ENCODE data around the gene ENTHD1.

ENTHD1 gene

DNA sequence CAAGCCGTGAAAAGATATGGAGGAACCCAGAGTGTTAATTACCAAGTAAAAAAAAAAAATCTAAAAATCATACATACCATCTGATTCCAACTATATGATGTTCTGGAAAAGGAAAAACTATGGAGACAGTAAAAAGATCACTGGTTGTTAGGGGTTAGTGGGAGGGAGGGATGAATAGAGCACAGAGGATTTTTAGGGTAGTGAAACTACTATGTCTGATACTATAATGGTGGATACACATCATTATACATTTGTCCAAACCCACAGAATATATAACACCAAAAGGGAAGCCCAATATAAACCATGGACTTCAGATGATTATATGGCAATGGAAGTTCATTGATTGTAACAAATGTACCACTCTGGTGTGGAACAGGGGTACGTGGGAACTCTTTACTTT is 74.1 kb downstream of the ENTHD1 start:
- Histone ChIP-seq H3K36me3 (ENCODE audit: insufficient read depth, low read length) (no peaks in the 10 kb centered on the region), H3K27ac (ENCODE audit: low read depth, low read length, poor library complexity, severe bottlenecking) (no peak overlapping the region), H3K9me3 (ENCODE audit: low read length) (no peaks in the 10 kb centered on the region), H4K20me1 (ENCODE audit: insufficient read depth, low read length) (no peaks in the 10 kb centered on the region), H3K4me3 (ENCODE audit: low read depth, low read length, poor library complexity, severe bottlenecking) (no peak overlapping the region), H3K4me1 (ENCODE audit: insufficient read depth, low read length, severe bottlenecking) (no peaks in the 10 kb centered on the region), H3K79me2 (ENCODE audit: insufficient read depth, low read length) (no peaks in the 10 kb centered on the region), H3K4me2 (ENCODE audit: low read length) (no peak overlapping the region), H3F3A (ENCODE audit: insufficient read depth, low read length) (no peaks in the 10 kb centered on the region), H3K27me3 (ENCODE audit: insufficient read depth, low read length) (no peaks in the 10 kb centered on the region), H3K9ac (ENCODE audit: low read length) (no peak overlapping the region), H2AFZ (ENCODE audit: low read length) (no peak overlapping the region), H3K9me2 (ENCODE audit: low read depth, low read length) (no peaks in the 10 kb centered on the region)
- TF ChIP-seq, protein P1, sequence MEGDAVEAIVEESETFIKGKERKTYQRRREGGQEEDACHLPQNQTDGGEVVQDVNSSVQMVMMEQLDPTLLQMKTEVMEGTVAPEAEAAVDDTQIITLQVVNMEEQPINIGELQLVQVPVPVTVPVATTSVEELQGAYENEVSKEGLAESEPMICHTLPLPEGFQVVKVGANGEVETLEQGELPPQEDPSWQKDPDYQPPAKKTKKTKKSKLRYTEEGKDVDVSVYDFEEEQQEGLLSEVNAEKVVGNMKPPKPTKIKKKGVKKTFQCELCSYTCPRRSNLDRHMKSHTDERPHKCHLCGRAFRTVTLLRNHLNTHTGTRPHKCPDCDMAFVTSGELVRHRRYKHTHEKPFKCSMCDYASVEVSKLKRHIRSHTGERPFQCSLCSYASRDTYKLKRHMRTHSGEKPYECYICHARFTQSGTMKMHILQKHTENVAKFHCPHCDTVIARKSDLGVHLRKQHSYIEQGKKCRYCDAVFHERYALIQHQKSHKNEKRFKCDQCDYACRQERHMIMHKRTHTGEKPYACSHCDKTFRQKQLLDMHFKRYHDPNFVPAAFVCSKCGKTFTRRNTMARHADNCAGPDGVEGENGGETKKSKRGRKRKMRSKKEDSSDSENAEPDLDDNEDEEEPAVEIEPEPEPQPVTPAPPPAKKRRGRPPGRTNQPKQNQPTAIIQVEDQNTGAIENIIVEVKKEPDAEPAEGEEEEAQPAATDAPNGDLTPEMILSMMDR (IDR thresholded peaks at IDR 0.05; ENCODE audit: low read length) = no peak
- TF ChIP-seq EZH2 (IDR thresholded peaks at IDR 0.05; ENCODE audit: borderline replicate concordance, low read length) = no peak

GRCh38 chr22:39818094-39818493 is 75.5 kb downstream of the ENTHD1 start:
- no peaks in the 10 kb centered on the region for H3K79me2 ChIP-seq (ENCODE audit: insufficient read depth, low read length)
- no peaks in the 10 kb centered on the region for H3F3A ChIP-seq (ENCODE audit: insufficient read depth, low read length)
- H3K9me3 ChIP-seq (ENCODE audit: low read length) = no peaks in the 10 kb centered on the region
- no peak overlapping the region for H3K4me2 ChIP-seq (ENCODE audit: low read length)
- H3K9me2 ChIP-seq (ENCODE audit: low read depth, low read length) = no peaks in the 10 kb centered on the region
- no peaks in the 10 kb centered on the region for H3K4me1 ChIP-seq (ENCODE audit: insufficient read depth, low read length, severe bottlenecking)
- no peak overlapping the region for H3K9ac ChIP-seq (ENCODE audit: low read length)
- no peaks in the 10 kb centered on the region for H3K27me3 ChIP-seq (ENCODE audit: insufficient read depth, low read length)
- H4K20me1 ChIP-seq (ENCODE audit: insufficient read depth, low read length) = no peaks in the 10 kb centered on the region
- no peak overlapping the region for H3K4me3 ChIP-seq (ENCODE audit: low read depth, low read length, poor library complexity, severe bottlenecking)
- no peak overlapping the region for H2AFZ ChIP-seq (ENCODE audit: low read length)
- no peak overlapping the region for H3K27ac ChIP-seq (ENCODE audit: low read depth, low read length, poor library complexity, severe bottlenecking)
- H3K36me3 ChIP-seq (ENCODE audit: insufficient read depth, low read length) = no peaks in the 10 kb centered on the region
- TF ChIP-seq, protein P1 (IDR thresholded peaks at IDR 0.05; ENCODE audit: low read length) = no peak
- TF ChIP-seq EZH2 (IDR thresholded peaks at IDR 0.05; ENCODE audit: borderline replicate concordance, low read length) = no peak

- Histone ChIP-seq H3K9me2 (ENCODE audit: low read depth, low read length) (no peaks in the 10 kb centered on the region), H3K9ac (ENCODE audit: low read length) (no peak overlapping the region), H3K9me3 (ENCODE audit: low read length) (no peaks in the 10 kb centered on the region), H3K4me2 (ENCODE audit: low read length) (no peak overlapping the region), H3K27me3 (ENCODE audit: insufficient read depth, low read length) (no peaks in the 10 kb centered on the region; the same call in 1 of the 2 replicates), H3K4me1 (ENCODE audit: insufficient read depth, low read length, severe bottlenecking) (no peaks in the 10 kb centered on the region), H3F3A (ENCODE audit: insufficient read depth, low read length) (no peaks in the 10 kb centered on the region), H3K4me3 (ENCODE audit: low read depth, low read length, poor library complexity, severe bottlenecking) (no peak overlapping the region), H2AFZ (ENCODE audit: low read length) (no peak overlapping the region), H3K36me3 (ENCODE audit: insufficient read depth, low read length) (no peaks in the 10 kb centered on the region), H4K20me1 (ENCODE audit: insufficient read depth, low read length) (no peaks in the 10 kb centered on the region), H3K79me2 (ENCODE audit: insufficient read depth, low read length) (no peaks in the 10 kb centered on the region), H3K27ac (ENCODE audit: low read depth, low read length, poor library complexity, severe bottlenecking) (no peak overlapping the region)
- TF ChIP-seq EZH2 (IDR thresholded peaks at IDR 0.05; ENCODE audit: borderline replicate concordance, low read length) = no peak
- TF ChIP-seq, protein P1 (IDR thresholded peaks at IDR 0.05; ENCODE audit: low read length) = no peak
Measured at GRCh38 chr22:39815932-39816331, 77.6 kb downstream of the ENTHD1 start.
